Natural killer cell (primary cell): ENCODE results near the gene P2RX6. TPM values are rescaled to one million over a fixed set of nuclear protein-coding genes. Genes with fewer than 3 reads are reported as not detected.

Source experiments
- ATAC-seq, 3 donors: fragments of 150-1000 bp in 2 of 3; fragments of 200-7000 bp in 1 of 3; cut with Tn5 transposase; 1 replicate in 1 of 3; 2 replicates in 2 of 3; pipeline ENCODE4 v1.10.0; 2021; ENCODE audit warnings: mild to moderate bottlenecking in 2 of 3, moderate library complexity in 2 of 3
- DNase-seq, 2 donors: peaks; one replicate each; pipeline versions ENCODE4 v3.0.0 to v3.0.0-alpha.2; 2013 to 2021; ENCODE audit warnings: mixed read lengths in 1 of 2
- H3K27ac ChIP-seq: one replicate; pipeline ENCODE4 v1.5.1; 2013; ENCODE audit warnings: mild to moderate bottlenecking, low read length
- H3K27me3 ChIP-seq: one replicate; pipeline ENCODE4 v1.6.1; 2013; ENCODE audit warnings: low read length; ENCODE audit not compliant: control insufficient read depth, insufficient read depth
- H3K36me3 ChIP-seq: one replicate; pipeline ENCODE4 v1.6.1; 2013; ENCODE audit warnings: low read length; ENCODE audit not compliant: control insufficient read depth, insufficient read depth
- H3K4me1 ChIP-seq: one replicate; pipeline ENCODE4 v1.6.1; 2013; ENCODE audit warnings: low read length; ENCODE audit not compliant: control insufficient read depth, insufficient read depth
- H3K4me3 ChIP-seq: one replicate; pipeline ENCODE4 v1.5.1; 2013; ENCODE audit warnings: low read length
- H3K9me3 ChIP-seq: one replicate; pipeline ENCODE4 v1.6.1; 2013; ENCODE audit warnings: low read length; ENCODE audit not compliant: control insufficient read depth, insufficient read depth
- H3K27ac Mint-ChIP-seq, 2 donors: one replicate each; pipeline ENCODE4 v1.8.0; 2022; ENCODE audit warnings: mild to moderate bottlenecking in 2 of 2, mixed read lengths in 2 of 2, moderate library complexity in 1 of 2
- H3K27me3 Mint-ChIP-seq, 2 donors: one replicate each; pipeline ENCODE4 v1.8.0; 2022; ENCODE audit warnings: low read depth in 2 of 2, mixed read lengths in 2 of 2
- H3K36me3 Mint-ChIP-seq: one replicate; pipeline ENCODE4 v1.8.0; 2022; ENCODE audit warnings: mixed read lengths
- H3K4me1 Mint-ChIP-seq, 2 donors: one replicate each; pipeline ENCODE4 v1.8.0; 2022; ENCODE audit warnings: mixed read lengths in 2 of 2
- H3K4me3 Mint-ChIP-seq: one replicate; pipeline ENCODE4 v1.8.0; 2022; ENCODE audit warnings: mild to moderate bottlenecking, moderate library complexity, mixed read lengths
- H3K9me3 Mint-ChIP-seq, 2 donors: one replicate each; pipeline ENCODE4 v1.8.0; 2022; ENCODE audit warnings: mixed read lengths in 2 of 2
- WGBS: methylation state at CpG from one replicate; pipeline ENCODE4 v1.1.7; 2013; ENCODE audit warnings: missing lambda C conversion rate; ENCODE audit not compliant: insufficient coverage; 5-methylcytosine and 5-hydroxymethylcytosine counted together
- intact Hi-C: fragments of 100-400 bp; cut with micrococcal nuclease; formaldehyde crosslinking; loops from one replicate; pipeline ENCODE4 v1.14.2; 2022
- total RNA-seq, 4 donors: library from RNA; stranded (reverse); fragments of 120-200 nt in 1 of 4; gene quantifications; one replicate each; pipeline versions ENCODE4 v1.2.3 to v1.2.4, GENCODE V29; 2013 to 2022
- TF ChIP-seq, protein P1 (sequence below): fragments of 200-600 bp; IDR thresholded peaks from one replicate; pipeline ENCODE4 v1.8.0; 2022; ENCODE audit warnings: antibody characterized with exemption

P2RX6 gene
- total RNA-seq, 3 donors from 2014 or later (not counting 1 experiment from before 2014, with no cell fraction given): 0.14 to 0.93 (median 0.18) TPM

GRCh38 chr22:20975541-20976290 lies 39.2 kb upstream of the P2RX6 start:
- H3K4me1 Mint-ChIP-seq: peaks cover 13 to 20% of the 10 kb centered on the region in 2 donors
- H3K27me3 Mint-ChIP-seq: no peaks in the 10 kb centered on the region
- H3K27ac Mint-ChIP-seq: no peak overlapping the region
- intact Hi-C loops: no loop called here
- H3K27ac ChIP-seq: no peak overlapping the region
- peaks cover 2 to 3% of the 10 kb centered on the region in 2 donors for H3K9me3 Mint-ChIP-seq
- H3K4me1 ChIP-seq: peaks cover 22% of the 10 kb centered on the region
- DNase-seq: no peak
- no peak overlapping the region for H3K4me3 ChIP-seq
- no peaks in the 10 kb centered on the region for H3K27me3 ChIP-seq
- WGBS: 87% methylated on average over 14 of the region's 14 CpGs
- TF ChIP-seq, protein P1, sequence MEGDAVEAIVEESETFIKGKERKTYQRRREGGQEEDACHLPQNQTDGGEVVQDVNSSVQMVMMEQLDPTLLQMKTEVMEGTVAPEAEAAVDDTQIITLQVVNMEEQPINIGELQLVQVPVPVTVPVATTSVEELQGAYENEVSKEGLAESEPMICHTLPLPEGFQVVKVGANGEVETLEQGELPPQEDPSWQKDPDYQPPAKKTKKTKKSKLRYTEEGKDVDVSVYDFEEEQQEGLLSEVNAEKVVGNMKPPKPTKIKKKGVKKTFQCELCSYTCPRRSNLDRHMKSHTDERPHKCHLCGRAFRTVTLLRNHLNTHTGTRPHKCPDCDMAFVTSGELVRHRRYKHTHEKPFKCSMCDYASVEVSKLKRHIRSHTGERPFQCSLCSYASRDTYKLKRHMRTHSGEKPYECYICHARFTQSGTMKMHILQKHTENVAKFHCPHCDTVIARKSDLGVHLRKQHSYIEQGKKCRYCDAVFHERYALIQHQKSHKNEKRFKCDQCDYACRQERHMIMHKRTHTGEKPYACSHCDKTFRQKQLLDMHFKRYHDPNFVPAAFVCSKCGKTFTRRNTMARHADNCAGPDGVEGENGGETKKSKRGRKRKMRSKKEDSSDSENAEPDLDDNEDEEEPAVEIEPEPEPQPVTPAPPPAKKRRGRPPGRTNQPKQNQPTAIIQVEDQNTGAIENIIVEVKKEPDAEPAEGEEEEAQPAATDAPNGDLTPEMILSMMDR: no peak
- H3K36me3 ChIP-seq: no peaks in the 10 kb centered on the region
- no peaks in the 10 kb centered on the region for H3K36me3 Mint-ChIP-seq
- H3K4me3 Mint-ChIP-seq: no peak overlapping the region
- ATAC-seq: no peak
- peaks cover 6% of the 10 kb centered on the region for H3K9me3 ChIP-seq

DNA sequence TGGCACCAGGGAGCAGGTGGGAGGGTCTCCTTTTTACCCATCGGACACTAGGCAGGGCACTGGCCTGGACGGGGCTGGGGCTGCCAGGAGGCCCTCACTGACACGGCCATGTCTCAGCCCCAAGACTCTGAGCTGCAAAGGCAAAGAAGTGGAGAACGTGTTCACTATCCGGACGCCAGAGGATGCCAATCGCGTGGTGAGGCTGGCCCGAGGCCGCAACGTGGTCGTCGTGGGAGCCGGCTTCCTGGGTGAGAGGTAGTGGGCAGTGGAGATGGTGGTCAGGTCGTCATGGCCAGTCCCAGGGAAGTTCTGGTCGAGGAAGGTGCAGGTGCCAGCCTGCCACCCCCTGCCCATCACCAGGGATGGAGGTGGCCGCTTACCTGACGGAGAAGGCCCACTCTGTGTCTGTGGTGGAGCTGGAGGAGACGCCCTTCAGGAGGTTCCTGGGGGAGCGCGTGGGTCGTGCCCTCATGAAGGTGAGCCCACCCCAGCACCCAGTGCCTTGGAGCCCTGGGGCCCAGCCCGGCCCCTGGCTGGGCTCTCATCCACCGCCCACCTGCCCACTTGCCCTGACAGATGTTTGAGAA lies 38.6 kb upstream of the P2RX6 start:
- TF ChIP-seq, protein P1: no peak
- Mint-ChIP-seq H3K27ac (no peak overlapping the region), H3K4me1 (peaks cover 13 to 24% of the 10 kb centered on the region in 2 donors), H3K9me3 (peaks cover 2 to 3% of the 10 kb centered on the region in 2 donors), H3K27me3 (no peaks in the 10 kb centered on the region), H3K36me3 (no peaks in the 10 kb centered on the region), H3K4me3 (no peak overlapping the region)
- Histone ChIP-seq H3K27me3 (no peaks in the 10 kb centered on the region), H3K4me3 (no peak overlapping the region), H3K27ac (no peak overlapping the region), H3K9me3 (peaks cover 6% of the 10 kb centered on the region), H3K36me3 (no peaks in the 10 kb centered on the region), H3K4me1 (peaks cover 29% of the 10 kb centered on the region)
- intact Hi-C loops: no loop called here
- WGBS: 80% methylated on average over 24 of the region's 24 CpGs
- no peak for ATAC-seq
- DNase-seq: no peak

GRCh38 chr22:20977019-20977418 lies 37.9 kb upstream of the P2RX6 start:
- H3K27ac Mint-ChIP-seq: no peak overlapping the region
- no peaks in the 10 kb centered on the region for H3K36me3 Mint-ChIP-seq
- DNase-seq: no peak
- H3K4me1 Mint-ChIP-seq: peaks cover 13 to 30% of the 10 kb centered on the region in 2 donors
- H3K9me3 ChIP-seq: peaks cover 6% of the 10 kb centered on the region
- intact Hi-C loops: no loop called here
- H3K27ac ChIP-seq: no peak overlapping the region
- peaks cover 2 to 3% of the 10 kb centered on the region in 2 donors for H3K9me3 Mint-ChIP-seq
- H3K4me1 ChIP-seq: peaks cover 32% of the 10 kb centered on the region
- no peak for ATAC-seq
- H3K27me3 Mint-ChIP-seq: no peaks in the 10 kb centered on the region
- H3K4me3 ChIP-seq: no peak overlapping the region
- no peaks in the 10 kb centered on the region for H3K27me3 ChIP-seq
- no peaks in the 10 kb centered on the region for H3K36me3 ChIP-seq
- 89% methylated on average over 11 of the region's 11 CpGs for WGBS
- H3K4me3 Mint-ChIP-seq: no peak overlapping the region
- TF ChIP-seq, protein P1: no peak
